ENCODE results near the gene NOL9.

Gene NOL9

GRCh38 chr1:6584126-6585080 lies 30.1 kb upstream of the NOL9 start:
- no peak for TF ChIP-seq EZH2 (IDR thresholded peaks at IDR 0.05; ENCODE audit: borderline replicate concordance, low read length)
- TF ChIP-seq CTCF (IDR thresholded peaks at IDR 0.05; ENCODE audit: low read length), result no peak
- Histone ChIP-seq H4K20me1 (ENCODE audit: insufficient read depth, low read length) (no peaks in the 10 kb centered on the region), H3K4me1 (ENCODE audit: insufficient read depth, low read length, severe bottlenecking) (peaks cover 79% of the 10 kb centered on the region), H3K27me3 (ENCODE audit: insufficient read depth, low read length) (no peaks in the 10 kb centered on the region), H3K9me3 (ENCODE audit: low read length) (no peaks in the 10 kb centered on the region), H3K27ac (ENCODE audit: low read depth, low read length, poor library complexity, severe bottlenecking) (peak overlapping the region; percentile 98), H3K9ac (ENCODE audit: low read length) (peak overlapping the region; percentile 31; the same call in 1 of the 2 replicates), H3K79me2 (ENCODE audit: insufficient read depth, low read length) (no peaks in the 10 kb centered on the region; the same call in 1 of the 2 replicates), H3K9me2 (ENCODE audit: low read depth, low read length) (no peaks in the 10 kb centered on the region), H2AFZ (ENCODE audit: low read length) (no peak overlapping the region), H3K4me2 (ENCODE audit: low read length) (peak overlapping the region; percentile 59), H3K36me3 (ENCODE audit: insufficient read depth, low read length) (peaks cover 49% of the 10 kb centered on the region; the same call in 1 of the 2 replicates), H3F3A (ENCODE audit: insufficient read depth, low read length) (no peaks in the 10 kb centered on the region), H3K4me3 (ENCODE audit: low read depth, low read length, poor library complexity, severe bottlenecking) (peak overlapping the region; percentile 42)

- Histone ChIP-seq H2AFZ (ENCODE audit: low read length) (no peak overlapping the region), H3K4me2 (ENCODE audit: low read length) (peak overlapping the region; percentile 69), H3K4me1 (ENCODE audit: insufficient read depth, low read length, severe bottlenecking) (peaks cover 80% of the 10 kb centered on the region), H3F3A (ENCODE audit: insufficient read depth, low read length) (no peaks in the 10 kb centered on the region), H3K36me3 (ENCODE audit: insufficient read depth, low read length) (peaks cover 30% of the 10 kb centered on the region; the same call in 1 of the 2 replicates), H3K4me3 (ENCODE audit: low read depth, low read length, poor library complexity, severe bottlenecking) (peak overlapping the region; percentile 76), H3K27me3 (ENCODE audit: insufficient read depth, low read length) (no peaks in the 10 kb centered on the region), H3K9me3 (ENCODE audit: low read length) (no peaks in the 10 kb centered on the region), H3K9me2 (ENCODE audit: low read depth, low read length) (no peaks in the 10 kb centered on the region), H3K9ac (ENCODE audit: low read length) (peak overlapping the region; percentile 66), H3K27ac (ENCODE audit: low read depth, low read length, poor library complexity, severe bottlenecking) (peak overlapping the region; percentile 86), H4K20me1 (ENCODE audit: insufficient read depth, low read length) (no peaks in the 10 kb centered on the region), H3K79me2 (ENCODE audit: insufficient read depth, low read length) (no peaks in the 10 kb centered on the region; the same call in 1 of the 2 replicates)
- TF ChIP-seq EZH2 (IDR thresholded peaks at IDR 0.05; ENCODE audit: borderline replicate concordance, low read length), result no peak
- TF ChIP-seq CTCF (IDR thresholded peaks at IDR 0.05; ENCODE audit: low read length), result no peak
Measured at GRCh38 chr1:6582370-6582769, 28.1 kb upstream of the NOL9 start.

DNA sequence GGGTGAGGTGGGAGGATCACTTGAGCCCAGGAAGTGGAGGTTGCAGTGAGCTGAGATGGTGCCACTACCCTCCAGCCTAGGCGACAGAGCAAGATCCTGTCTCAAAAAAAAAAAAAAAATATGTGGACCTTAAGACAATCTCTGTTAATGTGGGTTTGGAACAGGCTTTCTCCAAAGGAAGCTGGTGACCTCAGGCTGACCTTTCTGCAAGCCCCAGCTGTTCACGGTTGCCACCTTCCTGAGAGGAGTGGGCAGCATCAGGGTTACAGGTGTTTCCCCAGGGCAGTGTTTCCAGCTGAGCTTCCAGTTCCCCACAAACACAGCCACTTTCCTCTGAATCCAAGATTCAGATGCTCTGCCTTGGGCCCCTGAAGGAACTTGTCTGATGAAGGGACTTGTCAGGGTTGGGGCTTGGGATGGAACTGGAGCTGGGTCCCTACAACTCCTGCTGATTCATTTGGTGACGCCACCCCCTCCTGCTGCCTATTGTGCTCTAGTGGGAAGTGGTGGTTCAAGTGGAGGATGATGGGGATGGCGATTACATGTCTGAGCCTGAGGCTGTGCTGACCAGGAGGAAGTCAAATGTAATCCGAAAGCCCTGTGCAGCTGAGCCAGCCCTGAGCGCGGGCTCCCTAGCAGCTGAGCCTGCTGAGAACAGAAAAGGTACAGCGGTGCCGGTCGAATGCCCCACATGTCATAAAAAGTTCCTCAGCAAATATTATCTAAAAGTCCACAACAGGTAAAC lies 27.4 kb upstream of the NOL9 start:
- Histone ChIP-seq H3K79me2 (ENCODE audit: insufficient read depth, low read length) (no peaks in the 10 kb centered on the region; the same call in 1 of the 2 replicates), H3K4me3 (ENCODE audit: low read depth, low read length, poor library complexity, severe bottlenecking) (peak overlapping the region; percentile 76), H2AFZ (ENCODE audit: low read length) (no peak overlapping the region), H3K4me1 (ENCODE audit: insufficient read depth, low read length, severe bottlenecking) (peaks cover 77% of the 10 kb centered on the region), H3K9ac (ENCODE audit: low read length) (peak overlapping the region; percentile 66), H3K36me3 (ENCODE audit: insufficient read depth, low read length) (peaks cover 26% of the 10 kb centered on the region; the same call in 1 of the 2 replicates), H3K9me2 (ENCODE audit: low read depth, low read length) (no peaks in the 10 kb centered on the region), H3K27ac (ENCODE audit: low read depth, low read length, poor library complexity, severe bottlenecking) (peak overlapping the region; percentile 86), H3F3A (ENCODE audit: insufficient read depth, low read length) (no peaks in the 10 kb centered on the region), H4K20me1 (ENCODE audit: insufficient read depth, low read length) (no peaks in the 10 kb centered on the region), H3K9me3 (ENCODE audit: low read length) (no peaks in the 10 kb centered on the region), H3K27me3 (ENCODE audit: insufficient read depth, low read length) (no peaks in the 10 kb centered on the region), H3K4me2 (ENCODE audit: low read length) (peak overlapping the region; percentile 69)
- no peak for TF ChIP-seq CTCF (IDR thresholded peaks at IDR 0.05; ENCODE audit: low read length)
- TF ChIP-seq EZH2 (IDR thresholded peaks at IDR 0.05; ENCODE audit: borderline replicate concordance, low read length), result no peak

Data from OCI-LY1 (cell line).